Prostate gland (tissue), 2 donors: ENCODE data around the gene JSRP1. TPM values are rescaled to one million over a fixed set of nuclear protein-coding genes. Genes with fewer than 3 reads are reported as not detected.

Experiments
- DNase-seq: peaks from one replicate; pipeline ENCODE4 v3.0.0-alpha.2; 2019; ENCODE audit warnings: low spot score
- H3K27ac ChIP-seq, 2 donors: fragments of 200-600 bp; sonication (generic); 2 replicates each; pipeline ENCODE4 v1.5.1; 2017 to 2019
- H3K27me3 ChIP-seq: fragments of 200-600 bp; sonication (generic); replicated peaks from 2 replicates; pipeline ENCODE4 v1.5.1; 2019; ENCODE audit not compliant: insufficient read depth
- H3K36me3 ChIP-seq, 2 donors: fragments of 200-600 bp; sonication (generic); 1 replicate in 1 of 2; 2 replicates in 1 of 2; pipeline versions ENCODE4 v1.5.1 to v1.8.1; 2017 to 2019
- H3K4me1 ChIP-seq: fragments of 200-600 bp; sonication (generic); replicated peaks from 2 replicates; pipeline ENCODE4 v1.5.1; 2019
- H3K4me3 ChIP-seq, 2 donors: fragments of 200-600 bp; sonication (generic); 2 replicates each; pipeline ENCODE4 v1.5.1; 2017 to 2019
- H3K9me3 ChIP-seq: fragments of 200-600 bp; sonication (generic); 2 replicates; pipeline ENCODE4 v1.5.1; 2017
- CTCF ChIP-seq, 4 experiments: fragments of 200-600 bp in 2 of 4; fragments of 450-650 bp in 2 of 4; sonication (generic) in 2 of 4; IDR thresholded peaks; 1 replicate in 3 of 4; 2 replicates in 1 of 4; pipeline ENCODE4 v1.5.1; 2016 to 2019; ENCODE audit warnings: antibody characterized with exemption in 4 of 4, mild to moderate bottlenecking in 2 of 4, moderate library complexity in 2 of 4
- POLR2A ChIP-seq: fragments of 450-650 bp; IDR thresholded peaks from one replicate; pipeline ENCODE4 v1.6.1; 2016; ENCODE audit warnings: antibody characterized with exemption, mild to moderate bottlenecking
- POLR2AphosphoS5 ChIP-seq: sonication (generic); formaldehyde crosslinking; IDR thresholded peaks from one replicate; pipeline ENCODE4 v1.6.1; 2017; ENCODE audit warnings: antibody characterized with exemption
- WGBS: methylation state at CpG from one replicate; pipeline ENCODE4 v1.1.5; 2018; 5-methylcytosine and 5-hydroxymethylcytosine counted together
- intact Hi-C: fragments of 100-400 bp; cut with DNase I; formaldehyde crosslinking; loops from one replicate; pipeline ENCODE4 v1.14.2; 2022
- total RNA-seq, 2 donors: library from RNA; depleted of rRNA; stranded (reverse); fragments of >200 nt; gene quantifications; one replicate each; pipeline ENCODE4 v1.1.0, GENCODE V29; 2016

Gene JSRP1
- total RNA-seq, 2 donors from 2014 or later, result 0.96 TPM; not detected in 1

- no peak overlapping the region for H3K27ac ChIP-seq
- peaks cover 6 to 17% of the 10 kb centered on the region in 2 donors for H3K36me3 ChIP-seq
- no peak for TF ChIP-seq CTCF (IDR thresholded peaks at IDR 0.05)
- TF ChIP-seq POLR2A, result no peak
- TF ChIP-seq POLR2AphosphoS5, result no peak
- no peaks in the 10 kb centered on the region for H3K4me1 ChIP-seq
- H3K9me3 ChIP-seq, result no peaks in the 10 kb centered on the region
- WGBS, result 93% methylated on average over 52 of the region's 53 CpGs
- no peaks in the 10 kb centered on the region for H3K27me3 ChIP-seq
- DNase-seq, result no peak
- no peak overlapping the region for H3K4me3 ChIP-seq
- intact Hi-C loops, result no loop called here
Observed at GRCh38 chr19:2226840-2227360, 29.3 kb downstream of the JSRP1 start.

GRCh38 chr19:2226051-2226839 is 30.0 kb downstream of the JSRP1 start:
- Histone ChIP-seq H3K27me3 (no peaks in the 10 kb centered on the region), H3K4me3 (no peak overlapping the region), H3K4me1 (no peaks in the 10 kb centered on the region), H3K9me3 (no peaks in the 10 kb centered on the region), H3K27ac (no peak overlapping the region), H3K36me3 (peaks cover 6 to 17% of the 10 kb centered on the region in 2 donors)
- no peak for DNase-seq
- intact Hi-C loops, result no loop called here
- 93% methylated on average over 59 of the region's 59 CpGs for whole genome bisulfite sequencing
- TF ChIP-seq POLR2AphosphoS5, result no peak
- TF ChIP-seq CTCF (IDR thresholded peaks at IDR 0.05), result no peak

GRCh38 chr19:2225415-2226050 is 30.7 kb downstream of the JSRP1 start:
- intact Hi-C loops, result no loop called here
- 92% methylated on average over 32 of the region's 32 CpGs for WGBS
- peaks cover 6 to 17% of the 10 kb centered on the region in 2 donors for H3K36me3 ChIP-seq

DNA sequence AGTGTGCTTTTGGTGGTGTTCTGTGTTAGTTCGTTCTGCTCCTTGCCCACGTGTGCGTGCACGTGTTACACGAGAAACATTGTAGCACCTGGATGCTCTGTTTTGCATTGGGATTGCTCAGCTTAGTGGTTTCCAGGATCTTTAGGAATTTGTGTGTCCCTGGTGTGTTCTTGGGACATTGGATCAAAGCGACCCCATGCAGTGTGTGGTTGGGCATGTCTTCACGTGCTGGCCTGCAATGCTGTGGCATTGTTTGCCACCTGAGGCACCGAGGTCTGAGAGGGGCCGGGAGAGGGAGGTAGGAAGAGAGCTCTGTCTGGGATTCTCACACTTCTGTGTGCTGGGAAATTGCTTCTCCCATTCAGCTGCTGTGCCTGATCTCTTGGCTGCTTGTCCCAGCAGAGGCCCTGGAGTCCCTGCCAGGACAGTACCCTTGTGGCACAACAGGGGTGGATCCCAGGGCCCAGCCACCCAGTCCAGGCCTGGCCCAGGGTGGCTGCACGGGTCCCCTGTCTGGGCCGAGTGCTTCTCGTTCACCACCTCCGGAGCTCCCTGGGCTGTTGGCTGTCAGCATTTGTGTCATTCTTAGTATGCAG is 31.4 kb downstream of the JSRP1 start:
- 59% methylated on average over 13 of the region's 13 CpGs for WGBS
- intact Hi-C loops, result loop anchor here (5.0 kb wide), 2 partner anchors 38 to 68 kb away; no protein-coding TSS in a partner anchor
- no peaks in the 10 kb centered on the region for H3K27me3 ChIP-seq

More at GRCh38 chr19:2225415-2226050, 30.7 kb downstream of the JSRP1 start:
- no peak overlapping the region for H3K27ac ChIP-seq
- H3K4me3 ChIP-seq, result no peak overlapping the region
- no peaks in the 10 kb centered on the region for H3K27me3 ChIP-seq
- H3K4me1 ChIP-seq, result no peaks in the 10 kb centered on the region
- H3K9me3 ChIP-seq, result no peaks in the 10 kb centered on the region
- DNase-seq, result no peak
- no peak for TF ChIP-seq CTCF (IDR thresholded peaks at IDR 0.05)
- TF ChIP-seq POLR2A, result no peak
- no peak for TF ChIP-seq POLR2AphosphoS5

More for the DNA sequence above, 31.4 kb downstream of the JSRP1 start:
- H3K27ac ChIP-seq, result no peak overlapping the region
- no peak for DNase-seq
- H3K36me3 ChIP-seq, result peaks cover 6 to 17% of the 10 kb centered on the region in 2 donors
- no peaks in the 10 kb centered on the region for H3K9me3 ChIP-seq
- H3K4me1 ChIP-seq, result no peaks in the 10 kb centered on the region
- no peak for TF ChIP-seq POLR2A
- TF ChIP-seq POLR2AphosphoS5, result no peak
- no peak for TF ChIP-seq CTCF (IDR thresholded peaks at IDR 0.05)
- no peak overlapping the region for H3K4me3 ChIP-seq
